HG02588 (cell line): ENCODE measurements around the gene TEX9.

Experiments used
- ATAC-seq: cut with Tn5 transposase; IDR thresholded peaks from one replicate; pipeline ENCODE4 v1.9.1; 2021; ENCODE audit warnings: mild to moderate bottlenecking, moderate library complexity; ENCODE audit not compliant: unreplicated experiment

TEX9 gene

GRCh38 chr15:56440214-56440770 lies 75.1 kb downstream of the TEX9 start:
- no peak for ATAC-seq

DNA sequence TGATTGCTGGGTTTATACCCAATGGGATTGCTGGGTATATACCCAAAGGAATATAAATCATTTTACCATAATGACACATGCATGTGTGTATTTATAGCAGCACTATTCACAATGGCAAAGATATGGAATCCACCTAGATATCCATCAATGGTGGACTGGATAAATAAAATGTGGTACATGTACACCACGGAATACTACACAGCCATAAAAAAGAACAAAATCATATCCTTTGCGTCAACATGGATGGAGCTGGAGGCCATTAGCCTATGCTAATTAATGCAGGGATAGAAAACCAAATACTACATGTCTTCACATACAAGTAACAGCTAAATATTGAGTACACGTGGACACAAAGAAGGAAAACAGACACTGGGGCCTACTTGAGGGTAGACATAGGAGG lies 77.1 kb downstream of the TEX9 start:
- ATAC-seq: no peak

DNA sequence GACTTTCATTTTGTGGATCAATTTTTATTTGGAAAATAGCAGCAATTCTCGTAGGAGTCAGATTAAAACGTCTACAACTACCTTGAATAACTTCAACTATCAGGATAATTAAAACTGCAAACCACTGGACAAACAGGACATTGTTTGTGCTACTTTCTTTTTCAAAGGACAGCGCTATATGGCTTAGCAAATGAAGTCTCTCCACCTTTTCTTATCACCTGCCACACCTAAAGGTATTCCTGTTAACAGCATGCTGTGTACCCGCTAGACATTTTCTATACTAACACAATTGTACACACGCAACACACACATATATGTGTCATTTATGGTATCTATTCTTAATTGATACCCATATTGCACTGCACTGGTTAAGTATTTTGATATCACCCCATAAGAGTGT lies 80.5 kb downstream of the TEX9 start:
- ATAC-seq: no peak

DNA sequence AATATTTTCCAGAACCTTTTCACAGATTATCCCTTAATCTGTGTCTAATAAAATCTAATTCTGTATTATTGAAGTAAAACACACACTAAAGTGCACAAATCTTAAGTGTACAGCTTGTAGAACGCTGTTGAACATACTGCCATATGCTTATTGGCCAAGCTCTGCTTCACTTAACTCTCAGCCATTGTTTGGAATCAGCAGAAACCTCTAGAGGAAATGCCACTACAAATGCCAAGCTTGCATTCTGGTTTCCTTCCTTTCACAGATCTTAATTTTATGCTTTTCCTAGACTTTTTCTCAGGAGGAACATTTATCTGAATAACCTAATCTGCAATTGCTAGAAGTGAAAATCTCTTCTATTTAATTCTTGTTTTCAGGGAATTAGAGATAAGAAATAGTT lies 89.6 kb downstream of the TEX9 start:
- ATAC-seq: no peak

- ATAC-seq: no peak
Measured at GRCh38 chr15:56456229-56456628, 91.0 kb downstream of the TEX9 start.

GRCh38 chr15:56459096-56459495 lies 93.9 kb downstream of the TEX9 start:
- no peak for ATAC-seq

DNA sequence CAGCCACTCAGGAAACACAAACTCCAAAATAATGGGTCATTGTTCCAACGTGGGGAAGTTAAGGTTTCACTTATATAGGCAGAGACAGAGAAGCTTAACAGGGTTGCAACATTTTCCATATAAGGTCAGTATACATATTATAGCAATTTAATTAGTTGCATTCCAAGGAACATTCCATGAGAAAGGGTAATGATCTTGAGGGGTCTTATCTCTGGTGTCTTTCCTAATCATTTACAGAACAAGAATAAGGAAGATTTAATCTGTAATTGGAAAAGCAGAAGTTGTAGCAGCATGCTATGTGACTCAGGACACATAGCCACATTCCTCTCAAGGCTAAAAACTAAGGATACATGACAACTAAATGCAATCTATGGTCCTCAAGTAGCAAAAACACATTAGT lies 94.8 kb downstream of the TEX9 start:
- no peak for ATAC-seq

- no peak for ATAC-seq
Measured at GRCh38 chr15:56460947-56461346, 95.7 kb downstream of the TEX9 start.

DNA sequence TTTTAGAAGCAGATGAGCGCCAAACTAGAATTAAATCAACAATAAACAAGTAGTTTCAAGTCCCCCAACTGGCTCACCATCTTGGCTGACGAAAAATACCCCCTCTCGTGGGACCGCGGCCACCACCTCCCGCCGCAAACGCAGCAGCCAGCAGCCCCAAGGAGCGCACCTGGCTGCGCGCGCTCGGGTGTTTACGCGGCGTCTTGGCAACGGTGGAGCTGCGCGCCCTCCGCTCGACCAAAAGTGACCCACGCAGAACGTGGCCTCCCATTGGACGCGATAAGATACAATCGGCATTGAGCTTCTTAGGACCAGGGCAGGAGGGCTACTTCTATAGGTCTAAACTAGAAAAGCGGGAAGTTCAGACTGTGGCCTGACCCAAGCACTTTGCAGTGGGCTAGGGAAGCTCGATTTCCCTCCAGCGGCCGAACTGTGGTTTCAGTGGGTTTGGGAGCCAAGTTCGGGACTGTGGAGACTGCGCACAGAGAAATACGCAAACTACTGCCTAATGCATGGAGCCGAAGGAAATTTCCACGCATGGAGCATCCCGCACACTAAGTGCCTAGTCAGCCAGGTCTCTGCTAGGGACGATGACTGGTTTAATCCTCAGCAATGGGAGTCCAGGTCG lies 99.8 kb downstream of the TEX9 start, which contains the start of gene MNS1:
MNS1 (minus strand) TSS at position 245 of the 628 bp plus-strand sequence; CDS start at position 80, 165 bp downstream.
- ATAC-seq: peak; percentile 99

- no peak for ATAC-seq
Measured at GRCh38 chr15:56467616-56468015, 102.4 kb downstream of the TEX9 start.

DNA sequence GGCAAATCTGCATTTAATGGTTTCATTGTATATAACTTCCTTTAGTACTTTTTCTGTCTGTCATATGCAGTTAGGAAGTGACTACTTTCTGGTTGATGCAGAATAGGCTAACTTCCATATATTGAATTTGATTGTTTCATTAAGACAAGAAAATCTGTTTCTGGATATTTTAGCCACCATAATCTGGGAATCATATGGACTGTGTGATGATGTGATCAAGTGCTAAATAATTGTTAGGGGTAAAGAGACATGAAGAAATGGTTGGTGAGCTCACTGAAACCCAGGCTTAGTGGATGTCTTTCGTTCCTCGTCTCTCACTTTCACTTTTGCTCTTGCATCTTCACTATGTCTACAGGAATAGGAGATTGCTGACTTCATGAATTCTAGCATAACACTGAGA lies 103.2 kb downstream of the TEX9 start:
- no peak for ATAC-seq

GRCh38 chr15:56469483-56469882 lies 104.3 kb downstream of the TEX9 start:
- no peak for ATAC-seq

DNA sequence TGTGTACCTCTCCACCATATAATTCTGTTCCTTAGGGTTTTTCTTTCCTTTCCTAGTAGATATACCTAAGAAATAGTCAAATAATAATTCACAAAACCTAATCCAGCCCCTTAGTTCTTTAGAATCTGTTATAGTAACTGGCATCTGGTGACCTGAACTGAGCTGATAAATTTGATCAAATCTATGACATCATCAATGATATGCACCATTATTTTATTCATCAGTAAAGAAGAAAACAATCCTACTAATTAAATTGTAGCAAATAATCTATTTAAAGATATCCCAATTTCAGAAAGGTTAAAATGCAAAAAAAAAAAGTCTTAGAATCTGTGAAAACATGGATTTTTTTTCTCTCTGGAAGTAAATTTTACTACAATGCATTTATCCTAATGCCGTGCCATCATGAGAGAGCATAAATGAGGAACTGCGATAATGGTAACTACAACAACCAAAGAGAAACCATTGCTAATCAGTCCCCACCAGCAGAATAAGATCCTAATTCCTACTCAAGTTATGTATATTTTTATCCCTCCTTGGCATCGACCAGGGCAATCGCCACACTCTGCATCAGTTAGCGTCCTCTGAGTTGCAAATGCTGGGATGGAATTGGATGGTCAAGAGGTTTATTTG lies 106.3 kb downstream of the TEX9 start:
- ATAC-seq: no peak

DNA sequence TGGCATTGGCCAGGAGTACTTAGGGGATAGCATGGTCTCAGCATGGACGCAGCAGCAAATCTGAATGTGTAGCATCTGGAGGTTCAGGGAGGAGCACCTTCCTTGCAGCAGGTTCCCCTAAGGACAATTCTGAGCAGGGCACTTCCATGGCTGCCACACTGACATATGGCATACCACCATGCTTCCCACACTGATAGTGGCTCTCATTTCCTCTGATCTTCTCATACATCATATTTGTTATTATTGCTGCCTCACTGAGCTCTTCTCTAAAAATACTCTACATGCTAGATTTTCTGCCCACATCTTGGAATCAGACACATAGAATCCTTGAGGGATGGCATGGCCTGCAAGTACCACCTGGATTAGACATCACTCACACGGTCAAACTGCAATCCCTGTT lies 107.1 kb downstream of the TEX9 start:
- no peak for ATAC-seq

GRCh38 chr15:56473017-56473416 lies 107.8 kb downstream of the TEX9 start:
- ATAC-seq: no peak

DNA sequence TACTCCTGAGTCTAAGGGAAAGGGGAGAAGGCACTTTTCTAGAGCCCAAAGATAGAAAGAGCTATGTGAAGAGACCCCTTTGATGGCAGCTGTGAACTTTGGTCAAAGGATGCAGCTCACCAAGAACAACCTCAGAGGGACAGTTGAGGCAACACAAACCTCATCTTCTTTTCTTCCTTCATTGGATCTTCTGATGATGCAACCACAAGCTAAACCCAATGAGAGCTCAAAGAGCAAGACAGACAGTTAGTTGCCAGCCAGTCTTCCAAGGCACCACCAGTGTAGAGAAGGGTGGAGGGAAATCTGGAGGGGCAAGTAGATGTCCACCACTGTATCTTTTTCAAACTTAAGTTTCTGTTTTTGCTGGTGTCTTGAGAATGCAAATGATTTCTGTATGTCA lies 110.1 kb downstream of the TEX9 start:
- no peak for ATAC-seq
